CD4-positive, alpha-beta T cell treated with Interferon alpha-2 for 1 hour (primary cell): ENCODE data around the gene FOCAD.

ENCODE experiments used
- DNase-seq, 2 donors: peaks; one replicate each; pipeline ENCODE4 v3.0.0-alpha.2; 2020 to 2022

FOCAD gene

GRCh38 chr9:21027295-21027694, 343.2 kb downstream of the FOCAD start:
- DNase-seq, result no peak

GRCh38 chr9:21028466-21028865, 344.4 kb downstream of the FOCAD start:
- no peak for DNase-seq

- DNase-seq, result no peak
These were observed 345.6 kb downstream of the FOCAD start for GRCh38 chr9:21029661-21030060.

GRCh38 chr9:21030389-21031035, 346.5 kb downstream of the FOCAD start:
- DNase-seq, result peak; percentile 4 to 50

- peak; percentile 59 to 76 for DNase-seq
These were observed 347.2 kb downstream of the FOCAD start, which contains the start of gene HACD4 for GRCh38 chr9:21031091-21031807. Gene HACD4, minus strand, starts transcription at chr9:21031640. Its CDS starts 50 bp downstream, at chr9:21031590.

GRCh38 chr9:21031808-21032183, 347.7 kb downstream of the FOCAD start:
- DNase-seq, result no peak

GRCh38 chr9:21037278-21037677, 353.2 kb downstream of the FOCAD start:
- DNase-seq, result no peak

- DNase-seq, result no peak
These were observed 355.2 kb downstream of the FOCAD start for GRCh38 chr9:21039302-21039701.

- DNase-seq, result no peak
These were observed 358.4 kb downstream of the FOCAD start for GRCh38 chr9:21042466-21042865.

GRCh38 chr9:21043841-21044240, 359.8 kb downstream of the FOCAD start:
- DNase-seq, result no peak
